Uterus (tissue), 2 donors: ENCODE data around the gene SIGLEC10.

Source experiments
- CTCF ChIP-seq, 4 experiments: fragments of 200-600 bp in 2 of 4; fragments of 450-650 bp in 2 of 4; sonication (generic) in 2 of 4; IDR thresholded peaks; one replicate each; pipeline ENCODE4 v1.5.1; 2016 to 2019; ENCODE audit warnings: antibody characterized with exemption in 4 of 4, mild to moderate bottlenecking in 2 of 4, moderate library complexity in 1 of 4
- POLR2A ChIP-seq, 2 donors: fragments of 450-650 bp; IDR thresholded peaks; one replicate each; pipeline ENCODE4 v1.6.1; 2016; ENCODE audit warnings: antibody characterized with exemption in 2 of 2, mild to moderate bottlenecking in 1 of 2, moderate library complexity in 1 of 2

DNA sequence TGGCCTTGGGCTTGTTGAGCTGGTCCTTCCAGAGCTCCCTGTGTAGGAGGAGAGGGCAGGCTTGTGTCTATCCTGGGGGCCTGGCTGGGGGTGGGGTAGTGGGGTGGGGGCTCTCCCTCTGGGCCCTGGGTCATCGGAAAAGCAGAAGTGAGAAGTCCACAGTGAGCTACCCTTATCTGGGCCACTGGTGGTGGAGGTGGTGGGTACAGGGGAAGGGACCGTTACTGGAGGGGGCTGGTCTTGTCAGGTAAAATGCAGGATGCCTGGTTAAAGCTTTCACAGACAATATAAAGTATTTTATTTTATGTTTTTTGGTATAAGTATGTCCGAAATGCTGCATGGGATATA, 342 bp upstream of the SIGLEC10 start:
- TF ChIP-seq CTCF (IDR thresholded peaks at IDR 0.05): no peak
- TF ChIP-seq POLR2A (IDR thresholded peaks at IDR 0.05): no peak
